Endodermal cell (in vitro differentiated cells): ENCODE results near the gene ZNF138. TPM values are rescaled to one million over a fixed set of nuclear protein-coding genes. Genes with fewer than 3 reads are reported as not detected.
"Not testable (repeated sequence)": the region's sequence is repeated elsewhere in the genome, so short reads cannot be mapped to it uniquely, and the experiment has no call there.

Source experiments
- DNase-seq: peaks from one replicate; pipeline ENCODE4 v3.0.0-alpha.2; 2017
- H3K27ac ChIP-seq: 2 replicates; pipeline ENCODE4 v1.5.1; 2013; ENCODE audit warnings: mild to moderate bottlenecking, low read depth, low read length, moderate library complexity
- H3K27me3 ChIP-seq: 2 replicates; pipeline ENCODE4 v1.6.1; 2013; ENCODE audit warnings: mild to moderate bottlenecking, low read length, moderate library complexity; ENCODE audit not compliant: insufficient read depth, control insufficient read depth, poor library complexity, severe bottlenecking
- H3K36me3 ChIP-seq: 2 replicates; pipeline ENCODE4 v1.7.0; 2013; ENCODE audit warnings: mild to moderate bottlenecking, low read length, moderate library complexity; ENCODE audit not compliant: control insufficient read depth, insufficient read depth
- H3K4me1 ChIP-seq: one replicate; pipeline ENCODE4 v1.7.0; 2013; ENCODE audit warnings: low read length; ENCODE audit not compliant: control insufficient read depth, insufficient read depth
- H3K4me3 ChIP-seq: 2 replicates; pipeline ENCODE4 v1.5.1; 2013; ENCODE audit warnings: mild to moderate bottlenecking, low read length, moderate library complexity
- H3K9ac ChIP-seq: 2 replicates; pipeline ENCODE4 v1.6.1; 2013; ENCODE audit warnings: mild to moderate bottlenecking, low read length, moderate library complexity; ENCODE audit not compliant: poor library complexity, severe bottlenecking; ENCODE audit errors: extremely low read depth
- H3K9me3 ChIP-seq: 2 replicates; pipeline ENCODE4 v1.6.1; 2013; ENCODE audit warnings: mild to moderate bottlenecking, low read length, moderate library complexity; ENCODE audit not compliant: control insufficient read depth
- H3K27ac Mint-ChIP-seq: 2 replicates; pipeline ENCODE4 v1.8.0; 2020; ENCODE audit warnings: mixed read lengths
- H3K27me3 Mint-ChIP-seq: 2 replicates; pipeline ENCODE4 v1.8.0; 2021; ENCODE audit warnings: mild to moderate bottlenecking, mixed read lengths; ENCODE audit not compliant: insufficient read depth
- H3K36me3 Mint-ChIP-seq: 2 replicates; pipeline ENCODE4 v1.8.0; 2020; ENCODE audit warnings: low read depth, mixed read lengths
- H3K4me1 Mint-ChIP-seq: 2 replicates; pipeline ENCODE4 v1.8.0; 2020; ENCODE audit warnings: mixed read lengths
- H3K4me3 Mint-ChIP-seq: 2 replicates; pipeline ENCODE4 v1.8.0; 2020; ENCODE audit warnings: mild to moderate bottlenecking, moderate library complexity, mixed read lengths
- H3K9me3 Mint-ChIP-seq: 2 replicates; pipeline ENCODE4 v1.8.0; 2020; ENCODE audit warnings: mild to moderate bottlenecking, mixed read lengths
- WGBS, 2 experiments: methylation state at CpG; one replicate each; pipeline versions ENCODE4 v1.1.5 to v1.1.7; 2013; ENCODE audit warnings: missing lambda C conversion rate in 2 of 2, mixed read lengths in 1 of 2; ENCODE audit not compliant: insufficient coverage in 1 of 2, insufficient read length in 1 of 2; 5-methylcytosine and 5-hydroxymethylcytosine counted together
- total RNA-seq, 2 donors: library from RNA; stranded (reverse); fragmentation: NEBNext Ultra II Directional in 1 of 2; extraction: Animal tissue kit (Norgen Biotek cat#: 25700) in 1 of 2; gene quantifications; 2 replicates in 1 of 2; 3 replicates in 1 of 2; pipeline ENCODE4 v1.2.1, GENCODE V29; 2021
- TF ChIP-seq, protein P1 (sequence below): fragments of 200-600 bp; sonication (generic); conservative IDR thresholded peaks from 2 replicates; pipeline ENCODE4 v1.5.0; 2021; ENCODE audit warnings: antibody characterized with exemption, mild to moderate bottlenecking

ZNF138 gene
- total RNA-seq, 2 donors from 2014 or later = 28.0 to 32.9 TPM

DNA sequence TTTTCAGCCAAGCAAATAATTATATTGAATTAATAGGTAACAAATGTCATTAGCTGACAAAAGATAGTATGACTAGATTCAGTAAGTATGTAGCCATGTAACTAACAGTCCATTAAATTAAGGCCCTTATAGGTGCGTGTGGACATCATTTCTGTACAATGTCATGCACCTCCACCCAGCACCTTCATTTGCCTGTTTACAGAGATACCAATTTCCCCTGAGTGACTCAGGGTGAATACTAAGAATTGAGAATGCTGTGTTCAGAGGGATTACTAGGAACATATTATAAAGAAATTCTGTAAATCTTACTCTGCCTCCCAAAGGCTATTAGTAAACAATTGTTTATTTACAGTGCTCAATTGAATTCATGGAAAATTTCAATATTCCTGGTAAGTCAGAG lies 60.7 kb downstream of the ZNF138 start:
- 83% methylated on average over 1 of the region's 1 CpG; no CpG with 5 or more reads in 1 of the 2 experiments for WGBS, 2 experiments
- H3K9me3 ChIP-seq = no peaks in the 10 kb centered on the region
- Mint-ChIP-seq H3K4me3 (no peak overlapping the region), H3K27me3 (no peaks in the 10 kb centered on the region), H3K4me1 (no peaks in the 10 kb centered on the region), H3K27ac (no peak overlapping the region), H3K9me3 (no peaks in the 10 kb centered on the region), H3K36me3 (no peaks in the 10 kb centered on the region)
- no peaks in the 10 kb centered on the region for H3K4me1 ChIP-seq
- TF ChIP-seq, protein P1, sequence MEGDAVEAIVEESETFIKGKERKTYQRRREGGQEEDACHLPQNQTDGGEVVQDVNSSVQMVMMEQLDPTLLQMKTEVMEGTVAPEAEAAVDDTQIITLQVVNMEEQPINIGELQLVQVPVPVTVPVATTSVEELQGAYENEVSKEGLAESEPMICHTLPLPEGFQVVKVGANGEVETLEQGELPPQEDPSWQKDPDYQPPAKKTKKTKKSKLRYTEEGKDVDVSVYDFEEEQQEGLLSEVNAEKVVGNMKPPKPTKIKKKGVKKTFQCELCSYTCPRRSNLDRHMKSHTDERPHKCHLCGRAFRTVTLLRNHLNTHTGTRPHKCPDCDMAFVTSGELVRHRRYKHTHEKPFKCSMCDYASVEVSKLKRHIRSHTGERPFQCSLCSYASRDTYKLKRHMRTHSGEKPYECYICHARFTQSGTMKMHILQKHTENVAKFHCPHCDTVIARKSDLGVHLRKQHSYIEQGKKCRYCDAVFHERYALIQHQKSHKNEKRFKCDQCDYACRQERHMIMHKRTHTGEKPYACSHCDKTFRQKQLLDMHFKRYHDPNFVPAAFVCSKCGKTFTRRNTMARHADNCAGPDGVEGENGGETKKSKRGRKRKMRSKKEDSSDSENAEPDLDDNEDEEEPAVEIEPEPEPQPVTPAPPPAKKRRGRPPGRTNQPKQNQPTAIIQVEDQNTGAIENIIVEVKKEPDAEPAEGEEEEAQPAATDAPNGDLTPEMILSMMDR = no peak
- H3K27me3 ChIP-seq = no peaks in the 10 kb centered on the region
- no peak overlapping the region for H3K27ac ChIP-seq
- DNase-seq = no peak
- no peak overlapping the region for H3K4me3 ChIP-seq
- no peak overlapping the region for H3K9ac ChIP-seq
- H3K36me3 ChIP-seq = no peaks in the 10 kb centered on the region

DNA sequence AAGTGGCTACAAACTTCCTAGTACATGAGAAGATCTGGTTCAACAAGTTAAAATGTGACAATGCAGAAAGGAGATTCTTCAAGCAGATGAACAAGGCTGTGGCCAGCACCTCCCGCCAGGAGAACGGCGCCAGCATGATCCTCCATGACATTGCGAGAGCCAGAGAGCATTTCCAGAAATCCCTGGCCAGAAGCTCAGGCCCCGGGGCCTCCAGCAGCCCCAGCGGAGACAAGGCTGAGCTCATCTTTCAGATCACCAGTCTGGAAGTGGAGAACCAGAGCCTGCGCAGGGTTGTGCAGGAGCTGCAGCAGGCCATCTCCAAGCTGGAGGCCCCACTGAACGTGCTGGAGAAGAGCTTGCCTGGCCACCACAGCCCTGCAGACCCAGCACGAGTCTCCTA lies 68.8 kb downstream of the ZNF138 start:
- Mint-ChIP-seq H3K4me1 (no peaks in the 10 kb centered on the region), H3K36me3 (no peaks in the 10 kb centered on the region), H3K4me3 (no peak overlapping the region), H3K9me3 (peaks cover 32% of the 10 kb centered on the region), H3K27ac (no peak overlapping the region), H3K27me3 (no peaks in the 10 kb centered on the region)
- H3K27ac ChIP-seq = no peak overlapping the region
- no peaks in the 10 kb centered on the region for H3K4me1 ChIP-seq
- H3K4me3 ChIP-seq = no peak overlapping the region
- TF ChIP-seq, protein P1 = no peak
- no peak for DNase-seq
- no peaks in the 10 kb centered on the region for H3K27me3 ChIP-seq
- H3K9me3 ChIP-seq = peaks cover 10% of the 10 kb centered on the region
- 88 to 93% methylated on average over 9 of the region's 9 CpGs for whole genome bisulfite sequencing, 2 experiments
- H3K36me3 ChIP-seq = no peaks in the 10 kb centered on the region
- no peak overlapping the region for H3K9ac ChIP-seq

GRCh38 chr7:64863530-64863929 lies 69.3 kb downstream of the ZNF138 start:
- not testable (repeated sequence) for H3K27ac Mint-ChIP-seq, H3K36me3 Mint-ChIP-seq, H3K9me3 ChIP-seq, H3K9ac ChIP-seq, H3K27me3 Mint-ChIP-seq, H3K4me3 Mint-ChIP-seq, H3K36me3 ChIP-seq, H3K27me3 ChIP-seq, DNase-seq, H3K4me1 ChIP-seq, H3K27ac ChIP-seq, H3K4me3 ChIP-seq, H3K4me1 Mint-ChIP-seq
- 88 to 89% methylated on average over 3 of the region's 3 CpGs for WGBS, 2 experiments
- H3K9me3 Mint-ChIP-seq = peaks cover 36% of the 10 kb centered on the region

DNA sequence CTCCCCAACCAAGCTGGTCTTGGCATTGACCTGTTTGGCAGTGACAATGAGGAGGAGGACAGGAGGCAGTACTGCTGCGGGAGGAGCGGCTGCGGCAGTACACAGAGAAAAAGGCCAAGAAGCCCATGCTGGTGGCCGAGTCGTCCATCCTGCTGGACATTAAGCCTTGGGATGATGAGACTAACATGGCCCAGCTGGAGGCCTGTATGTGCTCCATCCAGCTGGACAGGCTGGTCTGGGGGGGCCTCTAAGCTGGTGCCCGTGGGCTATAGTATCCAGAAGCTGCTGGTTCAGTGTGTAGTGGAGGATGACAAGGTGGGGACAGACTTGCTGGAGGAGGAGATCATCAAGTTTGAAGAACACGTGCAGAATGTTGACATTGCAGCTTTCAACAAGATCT lies 69.7 kb downstream of the ZNF138 start:
- Histone ChIP-seq H3K27ac (no peak overlapping the region), H3K9me3 (peaks cover 10% of the 10 kb centered on the region), H3K4me1 (no peaks in the 10 kb centered on the region), H3K27me3 (no peaks in the 10 kb centered on the region), H3K4me3 (no peak overlapping the region), H3K9ac (no peak overlapping the region), H3K36me3 (no peaks in the 10 kb centered on the region)
- no peaks in the 10 kb centered on the region for H3K36me3 Mint-ChIP-seq
- TF ChIP-seq, protein P1 = no peak
- 85 to 87% methylated on average over 6 to 7 of the region's 7 CpGs for WGBS, 2 experiments
- H3K27me3 Mint-ChIP-seq = no peaks in the 10 kb centered on the region
- H3K27ac Mint-ChIP-seq = no peak overlapping the region
- H3K9me3 Mint-ChIP-seq = peaks cover 40% of the 10 kb centered on the region
- no peak for DNase-seq
- H3K4me3 Mint-ChIP-seq = no peak overlapping the region
- no peaks in the 10 kb centered on the region for H3K4me1 Mint-ChIP-seq
